ENCODE data around the gene PTCRA.
A peak's percentile ranks its signal among the peaks of the same experiment; 100 is the strongest.
"Not testable (repeated sequence)": the region's sequence is repeated elsewhere in the genome, so short reads cannot be mapped to it uniquely, and the experiment has no call there.

Gene PTCRA

GRCh38 chr6:42915732-42916131 is at the start of gene PTCRA:
PTCRA (plus strand) TSS chr6:42916053; CDS start chr6:42916070, 17 bp downstream.
- DNase-seq: no peak

GRCh38 chr6:42870145-42870936 is 45.5 kb upstream of the PTCRA start:
- DNase-seq: no peak

GRCh38 chr6:42871711-42872110 is 44.1 kb upstream of the PTCRA start:
- DNase-seq: no peak

GRCh38 chr6:42873313-42873712 is 42.5 kb upstream of the PTCRA start:
- DNase-seq: no peak

DNA sequence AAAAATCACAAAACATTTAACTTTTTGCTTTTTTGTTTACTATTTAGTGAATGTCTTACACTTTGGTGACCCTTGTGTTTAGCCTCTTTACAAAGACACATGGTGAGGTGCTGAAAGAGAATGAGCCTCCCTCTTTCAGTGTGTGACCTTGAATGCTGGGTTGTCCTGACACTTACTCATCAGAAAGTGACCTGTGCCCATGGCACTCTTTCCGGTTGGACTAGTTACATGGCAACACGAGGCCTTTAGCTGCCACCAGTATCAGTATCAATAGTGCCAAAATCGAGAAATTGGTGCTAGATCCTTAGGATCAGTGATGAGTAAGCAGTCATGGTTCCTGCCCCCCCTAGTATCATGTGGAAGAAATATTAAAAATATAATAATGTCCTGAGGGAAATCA is 38.2 kb upstream of the PTCRA start:
- DNase-seq: no peak

DNA sequence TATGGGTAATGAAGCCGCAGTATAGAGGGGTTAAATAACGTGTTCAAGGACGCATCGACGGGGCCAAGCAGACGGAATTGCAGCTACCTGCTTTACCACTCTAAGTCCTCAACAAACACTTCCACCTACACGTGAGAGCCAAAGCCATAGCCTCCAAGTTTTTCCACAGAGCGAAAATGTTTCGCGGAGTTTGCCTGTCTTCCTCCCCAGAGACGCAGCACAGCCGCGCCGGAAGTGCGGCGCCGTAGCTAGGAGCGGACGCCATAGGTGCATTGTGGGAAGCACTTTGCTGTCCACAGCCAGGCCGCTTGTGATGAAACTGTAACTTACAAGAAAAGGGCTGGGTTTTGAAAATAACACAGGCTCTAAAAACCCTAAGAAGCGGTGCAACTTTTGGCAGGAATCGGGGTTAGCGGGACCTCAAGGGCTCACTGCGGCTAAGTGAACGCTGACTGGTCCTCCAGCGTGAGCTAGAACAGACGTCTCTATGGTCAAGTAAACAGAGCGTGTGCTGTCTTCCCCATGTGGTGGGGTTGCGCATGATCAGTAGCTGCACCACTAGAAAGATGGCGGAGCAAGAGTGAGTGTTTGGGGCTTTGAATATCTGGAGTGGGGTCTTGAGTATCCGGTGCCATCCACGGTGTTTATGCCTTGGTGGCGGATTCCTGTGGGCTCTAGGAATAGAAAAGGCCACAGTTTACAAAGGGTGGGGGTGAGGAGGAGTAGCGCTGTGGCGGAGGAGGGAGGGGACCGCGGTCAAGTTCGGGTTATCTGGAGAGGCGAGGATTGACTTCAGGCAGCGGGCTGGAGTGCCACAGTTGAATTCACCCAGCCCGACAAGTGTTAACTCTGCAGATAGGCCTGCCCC is 36.2 kb upstream of the PTCRA start, which contains the start of gene RPL7L1:
RPL7L1 (plus strand) TSS at position 245 of the 868 bp plus-strand sequence; CDS start at position 540, 295 bp downstream.
- peak; percentile 95 to 97 for DNase-seq

- DNase-seq: not testable (repeated sequence)
Measured at GRCh38 chr6:42880240-42880817, 35.5 kb upstream of the PTCRA start.

GRCh38 chr6:42880871-42881270 is 35.0 kb upstream of the PTCRA start:
- not testable (repeated sequence) for DNase-seq

DNA sequence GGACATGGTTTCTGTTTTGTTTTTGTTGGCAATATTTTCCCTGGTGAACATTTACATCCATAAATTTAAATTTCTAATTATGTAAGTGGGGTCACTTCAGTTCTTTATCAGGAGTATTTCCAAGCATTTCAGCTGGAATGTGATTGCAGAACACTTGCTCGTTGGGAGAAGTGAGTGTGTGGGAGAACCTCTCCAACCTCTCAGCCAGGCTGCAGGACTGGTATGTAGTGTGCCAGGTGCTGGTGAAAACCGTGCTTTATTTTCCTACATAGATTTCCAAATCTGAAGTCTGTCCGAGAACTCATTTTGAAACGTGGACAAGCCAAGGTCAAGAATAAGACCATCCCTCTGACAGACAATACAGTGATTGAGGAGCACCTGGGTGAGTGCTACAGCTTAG is 30.2 kb upstream of the PTCRA start:
- DNase-seq: no peak

DNA sequence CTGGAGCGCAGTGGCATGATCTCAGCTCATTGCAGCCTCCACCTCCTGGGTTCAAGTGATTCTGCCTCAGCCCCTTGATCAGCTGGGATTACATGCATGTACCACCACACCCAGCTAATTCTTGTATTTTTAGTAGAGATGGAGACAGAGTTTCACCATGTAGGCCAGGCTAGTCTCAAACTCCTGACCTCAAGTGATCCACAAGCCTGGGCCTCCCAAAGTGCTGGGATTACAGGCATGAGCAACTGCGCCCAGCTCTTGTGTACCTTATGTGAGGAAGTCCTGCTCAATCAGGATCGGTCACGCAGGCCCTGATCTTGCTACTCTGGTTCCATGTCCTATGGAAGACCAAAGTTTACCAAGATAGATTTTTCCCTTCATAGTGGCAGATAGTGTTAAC is 27.7 kb upstream of the PTCRA start:
- not testable (repeated sequence) for DNase-seq

GRCh38 chr6:42889815-42890214 is 26.0 kb upstream of the PTCRA start:
- no peak for DNase-seq

GRCh38 chr6:42890311-42891198 is 25.3 kb upstream of the PTCRA start:
- peak; percentile 90 to 94 for DNase-seq

GRCh38 chr6:42891199-42891722 is 24.6 kb upstream of the PTCRA start:
- no peak for DNase-seq

- peak; percentile 56 to 57 for DNase-seq
Measured at GRCh38 chr6:42894041-42894828, 21.6 kb upstream of the PTCRA start.

- DNase-seq: no peak
Measured at GRCh38 chr6:42896178-42896719, 19.6 kb upstream of the PTCRA start.

GRCh38 chr6:42898891-42899361 is 16.9 kb upstream of the PTCRA start:
- peak; percentile 71 to 84 for DNase-seq

- no peak for DNase-seq
Measured at GRCh38 chr6:42899871-42900270, 16.0 kb upstream of the PTCRA start.

- peak; percentile 83 to 92 for DNase-seq
Measured at GRCh38 chr6:42901538-42901957, 14.3 kb upstream of the PTCRA start.

DNA sequence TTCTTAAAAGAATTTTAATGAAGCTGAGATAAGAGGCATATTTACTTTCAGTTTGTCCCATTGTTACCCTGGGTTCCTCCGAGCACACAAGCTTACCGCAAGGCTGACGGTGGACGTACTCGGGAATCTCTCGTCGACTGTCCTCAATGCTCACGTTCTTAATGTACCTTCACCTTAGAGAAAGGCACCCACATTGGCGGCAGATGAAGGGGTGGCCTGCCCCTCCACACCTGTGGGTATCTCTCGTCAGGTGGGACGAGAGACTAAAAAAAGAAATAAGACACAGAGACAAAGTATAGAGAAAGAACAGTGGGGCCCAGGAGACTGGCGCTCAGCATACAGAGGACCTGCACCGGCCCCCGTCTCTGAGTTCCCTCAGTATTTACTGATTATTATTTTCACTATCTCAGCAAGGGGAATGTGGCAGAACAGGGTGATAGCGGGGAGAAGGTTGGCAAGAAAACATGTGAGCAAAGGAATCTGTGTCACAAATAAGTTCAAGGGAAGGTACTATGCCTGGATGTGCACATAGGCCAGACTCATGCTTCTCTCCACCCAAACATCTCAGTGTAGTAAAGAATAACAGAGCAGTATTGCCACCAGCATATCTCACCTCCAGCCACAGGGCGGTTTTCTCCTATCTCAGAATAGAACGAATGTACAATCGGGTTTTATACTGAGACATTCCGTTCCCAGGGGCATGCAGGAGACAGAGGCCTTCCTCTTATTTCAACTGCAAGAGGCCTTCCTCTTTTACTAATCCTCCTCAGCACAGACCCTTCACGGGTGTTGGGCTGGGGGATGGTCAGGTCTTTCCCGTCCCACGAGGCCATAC is 13.2 kb upstream of the PTCRA start:
- not testable (repeated sequence) for DNase-seq

- no peak for DNase-seq
Measured at GRCh38 chr6:42904467-42904866, 11.4 kb upstream of the PTCRA start.
